Tongue (tissue), 2 donors: Measurements from ENCODE around the gene CIB2. TPM values are rescaled to one million over a fixed set of nuclear protein-coding genes. Genes with fewer than 3 reads are reported as not detected.
"Not testable (repeated sequence)": the region's sequence is repeated elsewhere in the genome, so short reads cannot be mapped to it uniquely, and the experiment has no call there.

ENCODE experiments used
- DNase-seq: peaks from one replicate; pipeline ENCODE4 v3.0.0-alpha.2; 2015
- total RNA-seq: library from RNA; depleted of rRNA; stranded (reverse); fragments of >200 nt; gene quantifications from one replicate; pipeline ENCODE4 v1.2.3, GENCODE V29; 2014

Gene CIB2
- 12.1 TPM for total RNA-seq

DNA sequence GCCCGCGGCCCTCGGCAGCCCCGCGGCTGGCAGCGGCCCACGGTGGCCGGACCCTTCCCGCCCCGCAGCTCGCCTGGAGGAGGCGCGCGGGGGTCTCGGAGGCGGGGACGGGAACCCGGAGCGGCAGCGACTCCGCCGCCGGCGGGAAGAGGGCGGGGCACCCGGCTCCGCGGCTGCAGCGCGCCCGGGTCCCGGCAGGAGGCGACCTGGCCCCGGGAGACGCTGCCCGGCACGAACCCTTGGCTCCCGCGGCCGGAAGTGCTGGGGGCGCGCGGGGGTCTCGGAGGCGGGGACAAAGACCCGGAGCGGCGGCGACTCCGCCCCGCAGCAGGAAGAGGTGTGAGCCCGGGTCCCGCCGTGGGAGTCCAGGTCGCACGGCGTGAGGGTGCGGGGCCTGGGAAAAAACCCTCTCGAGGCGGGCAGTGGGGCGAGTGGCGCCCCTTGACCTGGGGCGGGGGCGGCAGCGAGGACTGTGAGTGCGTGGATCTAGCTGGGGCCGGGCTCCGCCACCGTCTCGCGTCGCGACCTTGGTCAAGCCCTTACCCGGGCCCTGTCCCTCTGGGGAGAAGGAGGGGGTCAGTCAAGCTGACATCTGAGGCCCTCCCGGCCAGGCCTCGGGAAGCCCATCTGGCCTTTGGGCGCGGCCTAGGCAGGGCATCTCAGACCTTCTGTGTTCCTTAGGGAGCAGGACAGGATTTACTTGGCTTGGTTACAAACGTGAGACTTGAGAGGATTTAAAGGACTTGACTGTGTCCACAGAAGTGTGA, at the start of gene CIB2:
Gene CIB2 (minus strand): TSS at position 151 of the 767 bp plus-strand sequence. CDS start 230 bp downstream, outside the sequence.
- peak; percentile 90 for DNase-seq

- no peak for DNase-seq
Measured at GRCh38 chr15:78179906-78180305, 48.7 kb upstream of the CIB2 start.

- no peak for DNase-seq
Measured at GRCh38 chr15:78179286-78179840, 48.1 kb upstream of the CIB2 start.

DNA sequence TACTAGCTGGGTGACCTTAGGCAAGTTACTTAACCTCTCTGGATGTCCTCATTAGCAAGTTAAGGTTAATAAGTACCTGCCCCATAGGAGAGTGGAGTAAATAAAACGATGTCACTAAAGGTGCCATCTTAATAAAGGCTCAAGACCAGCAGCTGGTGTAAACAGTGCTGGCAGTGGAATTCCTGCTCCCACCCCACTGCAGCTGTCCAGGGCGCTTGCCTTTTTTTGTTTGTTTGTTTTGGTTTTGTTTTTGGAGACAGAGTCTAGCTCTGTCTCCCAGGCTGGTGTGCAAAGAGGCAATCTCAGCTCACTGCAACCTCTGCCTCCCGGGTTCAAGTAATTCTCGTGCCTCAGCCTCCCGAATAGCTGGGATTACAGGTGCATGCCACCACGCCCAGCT, 46.8 kb upstream of the CIB2 start:
- peak; percentile 14 for DNase-seq

DNA sequence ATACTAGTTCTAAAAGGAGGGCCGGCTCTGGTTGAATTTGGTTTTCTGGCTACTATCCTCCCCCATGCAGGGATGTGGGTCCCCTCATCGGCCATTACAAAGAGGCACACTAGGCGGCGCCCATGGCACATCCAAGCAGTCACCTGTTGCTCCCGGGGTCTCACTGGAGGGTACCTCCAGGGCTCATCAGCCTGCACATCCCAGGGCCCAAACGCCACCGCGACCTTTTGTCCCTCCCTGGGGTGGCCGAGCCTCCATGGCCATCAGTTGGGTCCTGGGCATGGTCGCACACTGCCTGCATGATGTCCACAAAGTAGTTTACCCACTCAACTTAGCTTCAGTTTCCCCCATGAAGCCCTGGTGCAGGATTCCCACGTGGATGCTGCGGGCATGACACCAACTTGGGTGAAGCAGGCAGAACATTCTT, 46.2 kb upstream of the CIB2 start:
- peak; percentile 62 for DNase-seq

GRCh38 chr15:78175330-78175729, 44.1 kb upstream of the CIB2 start:
- DNase-seq: no peak

DNA sequence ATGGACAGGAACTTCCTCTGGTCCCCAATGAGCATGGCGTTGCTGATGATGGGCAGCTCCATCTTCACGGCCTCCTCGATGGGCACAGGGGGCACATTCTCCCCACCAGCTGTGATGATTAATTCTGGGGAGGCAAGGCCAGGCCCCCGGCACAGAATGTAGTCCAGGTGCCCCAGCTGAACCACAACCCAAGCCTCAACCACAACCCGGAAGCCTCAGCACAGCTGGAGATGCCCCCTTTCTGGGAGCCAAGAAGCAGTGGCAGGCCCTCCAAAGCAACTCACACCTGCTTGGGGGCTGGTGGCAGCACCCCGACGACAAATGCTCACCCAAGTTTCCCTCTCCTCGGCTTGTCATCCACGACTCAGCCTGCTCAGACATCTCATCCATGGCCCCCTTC, 43.2 kb upstream of the CIB2 start:
- no peak for DNase-seq

GRCh38 chr15:78171864-78172472, 40.7 kb upstream of the CIB2 start:
- no peak for DNase-seq

GRCh38 chr15:78170848-78171773, 39.9 kb upstream of the CIB2 start:
- no peak for DNase-seq

- no peak for DNase-seq
Measured at GRCh38 chr15:78168608-78169007, 37.4 kb upstream of the CIB2 start.

DNA sequence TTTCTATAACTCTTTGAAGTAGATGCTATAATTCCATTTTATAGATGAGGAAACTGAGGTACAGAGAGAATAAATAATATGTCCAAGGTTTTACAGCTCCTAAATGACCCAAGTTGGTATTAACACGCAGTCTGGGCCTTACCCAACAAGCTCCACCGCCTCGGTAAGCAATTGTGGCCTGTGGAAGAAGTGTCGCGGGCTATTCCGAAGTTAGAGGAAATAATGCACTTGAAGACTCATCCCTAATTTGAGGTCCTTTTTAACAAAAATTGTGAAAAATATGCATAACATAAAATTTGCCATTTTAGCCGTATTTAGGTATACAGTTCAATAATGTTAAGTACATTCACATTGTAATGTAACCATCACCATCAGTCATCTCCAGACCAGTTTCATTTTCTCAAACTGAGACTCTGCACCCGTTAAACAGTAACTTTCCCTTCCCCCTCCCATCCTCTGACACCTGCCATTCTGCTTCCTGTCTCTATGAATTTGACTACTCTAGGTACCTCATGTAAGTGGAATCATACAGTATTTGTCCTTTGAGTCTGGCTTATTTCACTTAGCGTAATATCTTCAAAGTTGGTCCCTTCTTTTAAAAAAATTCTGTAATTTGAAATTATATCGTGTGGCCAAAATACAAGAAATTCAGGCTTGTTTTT, 36.1 kb upstream of the CIB2 start:
- DNase-seq: no peak

DNA sequence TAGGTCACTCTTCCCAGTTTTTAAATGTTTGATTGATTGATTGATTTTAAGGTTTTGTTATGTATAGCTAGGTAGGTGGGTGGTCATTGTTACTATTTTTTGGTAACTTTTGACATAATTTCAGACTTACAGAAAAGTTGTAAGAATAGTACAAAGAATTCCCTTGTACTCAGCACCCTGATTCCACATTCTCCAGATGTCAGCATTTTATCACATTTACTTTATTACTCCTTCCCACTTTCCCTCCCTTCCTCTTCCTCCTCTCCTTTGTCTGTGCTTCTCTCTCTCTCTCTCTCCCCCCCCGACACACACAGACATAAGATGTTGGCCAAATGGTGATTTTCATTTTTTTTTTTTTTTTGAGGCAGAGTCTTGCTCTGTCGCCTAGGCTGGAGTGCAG, 32.8 kb upstream of the CIB2 start:
- no peak for DNase-seq

DNA sequence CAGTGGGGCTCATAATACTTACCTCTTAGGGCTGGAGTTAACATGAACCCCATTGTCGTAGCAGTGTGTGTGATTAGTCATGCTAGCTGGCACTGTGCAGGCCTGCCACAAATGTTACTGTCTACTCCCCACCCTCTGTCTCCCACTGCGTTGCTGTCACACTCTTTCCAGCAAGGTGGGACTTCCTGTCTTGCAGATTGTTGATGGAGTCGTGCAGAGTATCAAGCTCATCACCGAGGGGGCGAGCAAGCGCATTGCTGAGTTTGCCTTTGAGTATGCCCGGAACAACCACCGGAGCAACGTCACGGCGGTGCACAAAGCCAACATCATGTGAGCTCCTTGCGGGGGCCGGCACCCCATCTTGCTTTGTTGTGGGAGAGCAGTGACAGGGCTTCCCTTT, 30.8 kb upstream of the CIB2 start:
- DNase-seq: no peak

DNA sequence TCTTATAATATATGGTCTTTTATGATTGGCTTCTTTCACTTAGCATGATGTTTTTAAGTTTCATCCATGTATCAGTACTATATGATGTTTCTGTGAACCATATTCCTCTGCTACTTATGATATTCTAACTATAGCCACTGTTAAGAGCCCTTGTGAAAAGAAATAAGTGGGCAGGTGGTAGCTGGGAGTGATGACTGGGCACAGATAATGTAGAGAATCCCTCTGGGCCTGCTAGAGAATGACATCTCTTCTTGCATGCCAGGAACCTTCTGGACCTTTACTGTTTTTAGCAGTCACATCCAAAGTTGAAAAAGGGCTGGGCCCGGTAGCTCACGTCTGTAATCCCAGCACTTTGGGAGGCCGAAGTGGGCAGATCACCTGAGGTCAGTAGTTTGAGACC, 28.1 kb upstream of the CIB2 start:
- DNase-seq: peak; percentile 21

DNA sequence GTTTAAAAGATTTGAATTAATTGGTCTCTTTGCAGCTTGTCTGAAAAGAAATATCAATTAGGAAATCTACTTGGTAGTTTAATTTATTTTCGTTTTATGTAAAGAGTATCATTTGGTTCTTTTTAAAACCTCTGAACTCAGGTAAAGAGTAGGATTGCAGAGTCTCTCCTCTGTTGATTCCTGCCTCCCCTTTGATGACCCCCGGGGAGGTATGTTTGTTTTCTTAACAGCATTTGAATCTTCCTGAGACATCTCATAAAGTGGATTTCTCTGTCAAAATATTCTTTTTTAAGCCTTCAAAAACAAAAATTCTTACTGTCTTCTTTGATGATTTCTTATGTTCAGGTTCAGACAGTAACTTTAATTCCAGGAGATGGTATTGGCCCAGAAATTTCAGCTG, 26.0 kb upstream of the CIB2 start:
- DNase-seq: no peak

GRCh38 chr15:78156653-78157052, 25.4 kb upstream of the CIB2 start:
- DNase-seq: no peak

DNA sequence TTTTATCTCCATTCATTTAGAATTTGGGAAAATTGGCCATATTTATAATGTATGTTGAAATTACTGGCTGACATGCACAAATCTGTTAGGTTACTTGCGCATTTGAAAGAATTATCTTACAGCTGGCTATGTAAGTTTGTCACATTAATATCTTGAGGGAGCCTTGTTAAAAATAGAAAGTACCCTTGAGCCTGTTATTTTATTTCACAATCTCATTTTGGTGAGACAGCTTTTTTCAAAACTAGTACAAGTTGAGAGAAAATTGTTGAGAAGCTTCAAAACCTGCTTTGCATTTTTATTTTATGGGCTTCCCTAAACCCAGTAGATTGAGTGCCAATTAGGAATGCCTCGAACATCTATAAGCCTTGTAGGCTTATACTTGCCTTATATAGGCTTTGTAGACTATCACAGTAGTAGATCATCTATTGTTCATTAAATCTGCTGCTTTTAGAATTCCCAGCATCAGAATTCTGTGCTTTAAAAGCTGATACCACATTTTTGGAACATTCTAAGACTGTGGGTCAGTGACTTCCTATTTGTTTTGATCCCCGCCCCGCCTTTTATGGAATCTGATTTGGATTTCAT, 24.2 kb upstream of the CIB2 start:
- no peak for DNase-seq

DNA sequence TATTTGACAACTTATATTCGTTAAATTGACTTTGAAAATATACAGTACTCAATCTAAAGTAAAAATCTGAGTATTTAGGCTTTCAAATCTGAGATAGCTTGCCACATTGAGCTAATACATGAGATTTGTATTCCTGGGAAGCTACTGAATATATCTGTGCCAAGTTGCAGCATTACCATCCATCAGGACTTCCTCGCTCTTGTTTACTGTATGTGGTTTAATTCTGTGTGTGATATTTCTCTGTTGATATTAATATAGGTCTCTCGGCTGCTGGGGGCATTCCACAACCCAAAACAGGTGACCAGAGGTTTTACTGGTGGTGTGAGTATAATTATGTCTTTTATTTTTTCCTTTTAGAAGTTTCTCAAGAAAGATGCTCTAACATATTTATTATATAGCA, 23.7 kb upstream of the CIB2 start:
- DNase-seq: no peak

- DNase-seq: not testable (repeated sequence)
Measured at GRCh38 chr15:78151075-78151474, 19.8 kb upstream of the CIB2 start.

DNA sequence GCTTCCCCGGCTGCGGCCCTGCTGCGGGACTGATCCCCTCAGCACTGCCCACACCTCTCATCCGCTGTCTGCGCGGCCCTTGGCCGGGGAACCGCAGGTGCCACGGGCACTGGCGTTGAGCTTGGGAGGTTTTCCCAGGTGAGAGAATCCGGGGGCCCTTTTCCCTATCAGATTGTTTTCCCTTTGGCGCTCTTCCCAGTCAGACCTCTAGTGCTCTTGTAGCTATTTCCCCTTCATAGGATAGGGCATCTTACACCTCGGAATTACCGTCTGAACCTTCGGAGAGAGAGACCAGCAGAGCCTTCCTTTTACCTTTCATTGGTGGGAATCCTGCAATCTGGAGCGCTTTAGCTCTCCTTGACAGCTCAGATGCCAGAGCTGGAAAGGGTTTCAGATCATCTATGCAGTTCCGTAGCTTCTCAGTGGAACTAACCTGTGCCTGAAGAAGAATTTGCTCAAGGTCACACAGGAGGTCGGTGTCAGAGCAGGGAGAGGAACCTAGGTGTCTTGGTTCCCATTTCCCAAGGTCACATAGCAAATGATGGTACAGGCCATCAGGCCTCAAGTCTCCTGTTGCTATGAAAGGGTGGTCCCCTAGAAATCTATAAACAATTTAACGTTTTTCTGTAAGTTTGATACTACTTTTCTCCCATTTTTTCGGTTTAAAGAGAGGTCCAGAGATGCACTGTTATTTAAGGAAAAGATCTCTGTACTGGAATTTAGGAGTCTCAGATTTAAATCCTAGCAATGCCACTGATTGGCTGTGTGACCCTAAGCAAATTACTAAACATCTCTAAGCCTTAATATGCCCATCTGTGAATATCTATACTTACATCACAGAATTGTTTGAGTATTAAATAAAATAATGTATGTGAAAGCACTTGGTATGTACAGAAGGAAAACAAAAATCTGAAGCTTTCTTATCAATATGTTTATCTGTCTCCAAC, 18.8 kb upstream of the CIB2 start:
- peak; percentile 50 for DNase-seq
